GM18907 (cell line): ENCODE measurements around the gene CDK5RAP2.
A peak's percentile ranks its signal among the peaks of the same experiment; 100 is the strongest.
"Not testable (repeated sequence)": the region's sequence is repeated elsewhere in the genome, so short reads cannot be mapped to it uniquely, and the experiment has no call there.

Experiments
- ATAC-seq: cut with Tn5 transposase; IDR thresholded peaks from one replicate; pipeline ENCODE4 v1.9.1; 2021; ENCODE audit warnings: mild to moderate bottlenecking, moderate library complexity; ENCODE audit not compliant: unreplicated experiment

The CDK5RAP2 gene

DNA sequence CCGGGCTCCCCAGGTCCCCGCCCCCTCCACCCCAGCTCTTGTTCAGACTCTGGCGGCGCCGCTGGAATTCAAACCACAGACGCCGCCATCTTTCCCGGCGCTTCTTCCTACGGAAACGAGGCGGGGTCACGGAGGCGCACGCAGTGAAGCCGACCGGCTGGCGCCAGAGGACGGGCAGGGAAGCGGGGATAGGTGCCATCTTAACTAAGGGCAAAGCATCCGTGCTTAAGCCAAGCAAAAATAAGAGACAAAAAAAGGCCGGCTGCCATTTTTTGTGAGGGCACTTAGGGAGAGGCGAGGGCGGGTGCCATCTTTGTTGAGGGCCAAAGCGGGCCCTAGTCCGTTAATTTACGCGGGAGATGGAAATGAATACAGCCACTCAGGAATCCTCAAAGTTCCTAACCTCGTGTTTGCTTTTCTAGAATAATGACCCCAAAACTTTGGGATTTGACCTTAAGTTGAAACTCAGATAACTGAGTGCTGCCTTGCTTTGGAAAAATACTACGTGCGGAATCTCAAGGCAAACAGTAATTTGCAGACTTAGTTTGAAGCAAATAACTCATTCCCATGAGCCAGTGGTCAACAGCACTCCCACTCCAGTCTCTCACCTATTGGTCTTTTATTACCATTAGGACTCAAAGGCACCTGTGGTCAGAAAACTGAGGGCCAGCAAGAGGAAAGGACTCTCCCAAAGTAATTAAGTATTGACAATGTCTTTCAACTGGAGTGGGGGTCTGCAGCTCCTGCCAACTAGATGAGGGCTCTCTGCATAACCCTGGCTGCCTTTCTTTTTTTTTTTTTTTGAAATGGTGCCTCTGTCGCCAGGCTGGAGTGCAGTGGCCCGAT is at the start of gene CDK5RAP2:
CDK5RAP2 (minus strand) TSS at position 117 of the 846 bp plus-strand sequence. CDS start 189 bp downstream, outside the sequence.
- ATAC-seq, result peak; percentile 94

DNA sequence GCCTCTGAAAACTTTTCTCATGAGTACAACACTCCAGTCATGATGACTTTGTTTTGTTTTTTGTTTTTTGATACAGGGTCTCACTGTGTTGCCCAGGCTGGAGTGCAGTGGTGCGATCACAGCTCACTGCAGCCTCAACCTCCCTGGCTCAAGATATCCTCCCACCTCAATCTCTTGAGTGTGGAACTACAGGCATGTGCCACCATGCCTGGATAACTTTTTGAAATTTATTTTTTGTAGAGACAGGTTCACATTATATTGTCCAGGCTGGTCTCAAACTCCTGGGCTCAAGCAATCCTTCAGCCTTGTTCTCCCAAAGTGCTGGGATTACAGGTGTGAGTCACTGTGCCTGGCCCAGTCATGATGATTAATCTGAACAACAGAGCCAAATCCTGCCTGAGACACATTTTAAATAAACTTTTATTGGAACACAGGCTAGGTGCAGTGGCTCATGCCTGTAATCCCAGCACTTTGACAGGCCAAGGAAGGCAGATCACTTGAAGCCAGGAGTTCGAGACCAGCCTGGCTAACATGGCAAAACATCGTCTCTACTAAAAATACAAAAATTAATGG is 49.0 kb upstream of the CDK5RAP2 start:
- not testable (repeated sequence) for ATAC-seq

DNA sequence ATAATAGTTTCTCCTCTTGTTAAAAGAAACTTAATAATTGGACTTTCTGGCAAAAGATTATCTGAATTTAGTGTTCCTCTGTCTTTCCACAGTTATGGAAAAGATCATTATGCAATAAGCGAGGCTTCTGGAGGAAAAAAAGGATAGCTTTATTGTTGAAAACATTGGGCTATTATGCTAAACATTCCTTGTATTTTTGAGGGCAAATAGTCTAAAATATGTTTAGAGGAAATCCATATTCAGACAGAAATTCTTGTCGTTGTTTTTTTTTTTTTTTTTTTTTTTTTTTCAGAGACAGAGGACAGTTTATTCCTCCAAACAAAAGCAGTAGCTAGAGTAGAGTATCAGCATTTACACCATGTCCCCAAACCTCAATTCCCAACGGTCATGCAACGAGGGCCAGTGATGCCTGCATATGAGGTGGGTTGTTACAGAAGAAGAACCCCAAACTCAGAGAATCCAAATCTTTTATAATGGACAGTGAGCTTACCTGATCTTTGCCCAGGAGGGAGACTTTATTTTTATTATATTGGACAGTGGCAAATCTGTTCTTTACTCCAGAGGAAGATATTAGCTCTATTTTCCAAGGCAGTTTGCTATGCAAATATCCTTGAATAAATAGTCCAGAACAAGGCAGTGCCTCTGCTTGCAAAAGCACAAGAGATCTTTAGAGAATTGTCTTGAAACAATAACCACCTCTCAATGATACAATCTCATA is 48.4 kb upstream of the CDK5RAP2 start:
- no peak for ATAC-seq

GRCh38 chr9:120627073-120627472 is 47.1 kb upstream of the CDK5RAP2 start:
- ATAC-seq, result no peak

DNA sequence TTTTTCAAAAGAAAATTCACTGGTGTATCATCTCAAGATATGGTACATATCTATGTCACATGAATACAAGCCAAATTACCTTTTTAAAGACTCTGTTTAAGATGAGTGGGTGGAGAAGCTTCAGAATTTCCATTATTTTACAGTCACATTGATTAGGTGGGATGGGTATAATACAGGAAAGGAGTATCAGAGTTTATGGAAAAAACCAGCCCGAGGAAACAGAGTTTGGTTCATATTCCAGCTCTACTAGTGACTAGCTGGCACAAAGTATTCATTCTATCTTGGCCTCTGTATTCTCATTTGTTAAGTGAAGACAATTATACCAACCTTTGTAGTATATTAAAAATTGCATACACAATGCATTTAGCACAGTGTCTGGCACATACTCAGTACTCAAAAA is 46.5 kb upstream of the CDK5RAP2 start:
- ATAC-seq, result no peak

DNA sequence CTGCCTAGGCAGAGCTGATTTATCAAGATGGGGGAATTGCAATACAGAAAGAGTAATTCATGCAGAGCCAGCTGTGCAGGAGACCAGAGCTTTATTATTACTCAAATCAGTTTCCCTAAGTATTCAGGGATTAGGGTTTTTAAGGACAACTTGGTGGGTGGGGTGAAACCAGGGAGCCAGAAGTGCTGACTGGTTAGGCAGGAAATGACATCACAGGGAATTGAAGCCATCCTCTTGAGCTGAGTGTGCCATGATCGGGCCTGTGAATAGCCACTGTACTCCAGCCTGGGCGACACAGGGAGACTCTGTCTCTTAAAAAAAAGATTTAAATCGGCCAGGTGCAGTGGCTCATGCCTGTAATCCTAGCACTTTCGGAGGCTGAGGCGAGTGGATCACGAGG is 45.3 kb upstream of the CDK5RAP2 start:
- no peak for ATAC-seq

- no peak for ATAC-seq
These were observed 42.8 kb upstream of the CDK5RAP2 start for GRCh38 chr9:120622790-120623189.

- no peak for ATAC-seq
These were observed 42.0 kb upstream of the CDK5RAP2 start for GRCh38 chr9:120621941-120622340.

- no peak for ATAC-seq
These were observed 40.0 kb upstream of the CDK5RAP2 start for GRCh38 chr9:120619751-120620655.

- no peak for ATAC-seq
These were observed 37.3 kb upstream of the CDK5RAP2 start for GRCh38 chr9:120616966-120617935.

- ATAC-seq, result no peak
These were observed 32.3 kb upstream of the CDK5RAP2 start for GRCh38 chr9:120612218-120612617.

DNA sequence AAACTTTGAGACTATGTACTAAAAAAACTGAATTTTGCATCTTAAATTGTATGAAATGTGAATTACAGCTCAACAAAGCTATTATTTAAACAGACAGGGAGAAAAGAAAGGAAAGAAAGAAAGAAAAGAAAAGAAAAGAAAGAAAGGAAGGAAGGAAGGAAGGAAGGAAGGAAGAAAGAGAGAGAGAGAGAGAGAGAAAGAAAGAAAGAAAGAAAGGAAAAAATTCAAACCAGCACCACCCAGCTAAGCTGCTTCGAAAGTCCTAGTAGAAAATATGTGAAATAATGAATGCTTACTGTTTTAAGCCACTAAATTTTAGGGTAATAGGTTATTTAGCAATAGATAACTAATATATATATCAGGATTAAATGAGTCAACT is 31.7 kb upstream of the CDK5RAP2 start:
- no peak for ATAC-seq

DNA sequence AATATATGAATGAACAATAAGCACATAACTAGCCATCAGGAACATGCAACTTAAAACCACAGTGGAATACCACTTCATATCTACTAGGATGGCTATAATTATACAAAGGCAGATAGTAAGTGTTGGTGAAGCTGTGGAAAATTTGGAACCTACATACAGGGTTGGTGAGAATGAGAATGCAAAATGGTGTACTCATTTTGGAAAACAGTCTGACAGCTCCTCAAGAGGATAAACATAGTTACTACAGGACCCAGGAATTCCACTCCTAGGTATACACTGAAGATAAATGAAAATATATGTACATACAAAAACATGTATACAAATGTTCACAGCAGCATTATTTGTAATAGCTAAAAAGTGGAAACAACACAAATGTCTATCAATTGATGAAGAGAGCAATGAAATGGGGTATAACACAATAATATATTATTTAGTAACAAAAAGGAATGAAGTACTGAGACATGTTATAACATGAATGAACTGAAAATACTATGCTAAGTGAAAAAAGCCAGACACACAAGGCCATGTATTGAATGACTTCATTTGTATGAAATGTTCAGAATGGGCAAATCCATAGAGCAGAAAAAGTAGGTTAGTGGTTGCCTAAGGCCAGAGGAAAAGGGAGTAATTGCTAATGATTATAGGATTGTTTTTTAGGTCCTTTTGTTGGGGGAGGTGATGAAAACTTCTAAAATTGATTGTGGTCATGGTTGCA is 31.2 kb upstream of the CDK5RAP2 start:
- ATAC-seq, result no peak

DNA sequence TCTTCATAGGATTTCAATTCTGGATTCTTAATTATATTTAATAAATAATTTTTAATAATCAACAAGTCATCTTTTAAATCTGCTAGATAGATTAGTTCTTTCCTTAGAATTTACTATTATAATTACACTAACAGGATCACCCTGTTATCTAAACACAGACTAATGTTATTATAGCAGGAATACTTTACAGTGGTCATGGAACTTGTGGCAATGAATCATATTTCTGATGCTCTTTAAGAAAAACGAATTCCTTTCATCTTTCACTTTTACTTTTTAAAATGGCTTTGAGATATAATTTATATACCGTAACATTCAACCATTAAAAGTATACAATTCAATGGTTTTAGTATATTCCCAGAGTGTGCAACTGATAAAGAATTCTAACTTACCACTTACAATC is 29.7 kb upstream of the CDK5RAP2 start:
- no peak for ATAC-seq

DNA sequence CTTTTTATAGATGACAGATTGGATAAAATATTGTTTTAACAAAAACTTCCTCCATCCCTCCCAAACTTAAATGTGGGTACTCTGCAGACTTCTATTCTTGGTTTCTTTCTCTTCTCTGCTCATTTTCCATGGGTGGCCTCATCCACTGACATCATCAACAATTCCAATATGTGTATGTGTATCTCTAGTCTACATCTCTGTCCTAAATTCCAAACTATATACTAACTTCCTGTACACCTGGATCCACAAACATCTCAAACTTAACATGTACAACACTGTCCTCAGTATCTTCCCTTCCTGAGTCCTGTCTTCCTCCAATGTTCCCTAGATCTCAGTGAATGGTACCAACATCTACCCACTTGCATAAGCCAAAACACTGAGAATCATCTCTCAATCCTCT is 28.5 kb upstream of the CDK5RAP2 start:
- ATAC-seq, result no peak

- ATAC-seq, result no peak
These were observed 23.6 kb upstream of the CDK5RAP2 start for GRCh38 chr9:120603591-120603990.

DNA sequence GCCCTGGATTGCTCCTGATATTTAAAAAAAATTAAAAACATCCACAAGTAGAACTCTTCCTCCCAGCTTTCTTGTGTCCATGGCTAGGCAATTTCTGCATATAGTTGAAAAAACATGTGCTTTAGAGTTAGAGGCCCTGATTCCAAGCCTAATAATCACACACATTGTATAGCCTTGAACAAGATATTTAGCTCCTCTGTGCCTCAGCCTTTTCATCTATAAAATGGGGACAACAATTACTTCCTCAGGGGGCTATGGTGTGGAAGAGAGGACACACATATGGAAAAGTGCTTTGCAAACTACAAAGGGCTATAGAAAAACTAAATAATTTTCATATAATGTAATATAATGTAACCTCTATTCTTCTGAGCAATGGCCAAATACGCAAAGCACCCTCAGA is 23.0 kb upstream of the CDK5RAP2 start:
- no peak for ATAC-seq

GRCh38 chr9:120593955-120594277 is 13.9 kb upstream of the CDK5RAP2 start:
- no peak for ATAC-seq

DNA sequence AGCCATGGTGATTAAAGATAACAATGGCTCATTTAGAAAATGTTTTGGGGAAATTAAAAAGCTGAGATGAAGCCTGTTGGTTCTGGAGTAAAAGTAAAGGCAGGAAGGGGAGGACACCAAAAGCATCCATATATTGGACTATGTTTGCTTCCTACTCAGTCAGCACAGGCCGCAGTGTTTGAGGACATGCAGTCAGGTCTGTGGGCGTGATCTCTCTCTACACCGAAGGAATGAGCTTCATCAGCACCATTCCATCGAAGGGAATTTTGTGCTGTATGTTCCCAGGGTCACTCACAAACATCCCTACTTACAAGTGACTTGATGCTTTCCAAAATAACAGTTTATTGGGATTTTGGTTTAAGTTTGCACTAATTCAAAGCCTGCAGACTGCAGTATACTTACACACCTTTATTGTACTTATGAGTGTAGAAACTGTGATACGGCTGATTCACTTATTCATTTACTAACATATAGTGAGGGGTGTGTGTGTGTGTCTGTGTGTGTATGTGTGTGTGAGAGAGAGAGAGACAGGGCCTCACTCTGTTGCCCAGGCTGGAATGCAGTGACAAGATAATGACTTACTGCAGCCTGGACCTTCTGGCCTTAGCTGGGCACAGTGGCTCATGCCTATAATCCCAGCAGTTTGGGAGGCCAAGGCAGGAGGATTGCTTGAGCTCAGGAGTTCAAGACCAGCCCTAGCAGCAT is 13.4 kb upstream of the CDK5RAP2 start:
- no peak for ATAC-seq
